DND-41 (cell line): Measurements from ENCODE around the gene ETNK2.

Experiments used
- ATAC-seq: fragments of 200-7000 bp; cut with Tn5 transposase; 3 replicates; pipeline ENCODE4 v1.9.1; 2021; ENCODE audit warnings: low read depth; ENCODE audit not compliant: insufficient read depth
- DNase-seq: peaks from one replicate; pipeline ENCODE4 v3.0.0-alpha.2; 2020
- H2AFZ ChIP-seq: 2 replicates; pipeline ENCODE4 v1.6.0; 2012; ENCODE audit warnings: low read depth, low read length
- H3K27ac ChIP-seq: 2 replicates; pipeline ENCODE4 v1.5.1; 2012; ENCODE audit warnings: low read length, inconsistent platforms
- H3K27me3 ChIP-seq: fragments of 200-600 bp; sonication (generic); 2 replicates; pipeline ENCODE4 v1.6.0; 2012; ENCODE audit warnings: low read length, mild to moderate bottlenecking, inconsistent platforms; ENCODE audit not compliant: insufficient read depth, poor library complexity
- H3K36me3 ChIP-seq: 2 replicates; pipeline ENCODE4 v1.5.1; 2012; ENCODE audit warnings: low read length, inconsistent platforms; ENCODE audit not compliant: insufficient read depth
- H3K4me1 ChIP-seq: 2 replicates; pipeline ENCODE4 v1.5.1; 2012; ENCODE audit warnings: mild to moderate bottlenecking, low read length; ENCODE audit not compliant: insufficient read depth
- H3K4me2 ChIP-seq: 2 replicates; pipeline ENCODE4 v1.6.0; 2012; ENCODE audit warnings: mild to moderate bottlenecking, moderate library complexity, low read length, inconsistent platforms; ENCODE audit not compliant: insufficient read depth
- H3K4me3 ChIP-seq, 2 experiments: fragments of 200-600 bp in 1 of 2; shearing (Covaris generic) in 1 of 2; 2 replicates each; pipeline ENCODE4 v1.5.1; 2012 to 2016; ENCODE audit warnings: inconsistent platforms in 2 of 2, low read length in 2 of 2, mild to moderate bottlenecking in 2 of 2, low read depth in 1 of 2, moderate library complexity in 1 of 2
- H3K79me2 ChIP-seq: 2 replicates; pipeline ENCODE4 v1.6.0; 2012; ENCODE audit warnings: low read length, inconsistent platforms; ENCODE audit not compliant: insufficient read depth
- H3K9ac ChIP-seq: 2 replicates; pipeline ENCODE4 v1.6.0; 2012; ENCODE audit warnings: low read depth, mild to moderate bottlenecking, inconsistent platforms, low read length, moderate library complexity
- H3K9me3 ChIP-seq: 2 replicates; pipeline ENCODE4 v1.5.1; 2012; ENCODE audit warnings: low read length, moderate library complexity, mild to moderate bottlenecking, inconsistent platforms; ENCODE audit not compliant: insufficient read depth, severe bottlenecking
- H4K20me1 ChIP-seq: 2 replicates; pipeline ENCODE4 v1.6.0; 2012; ENCODE audit warnings: low read length; ENCODE audit not compliant: insufficient read depth
- CTCF ChIP-seq: IDR thresholded peaks from 2 replicates; pipeline ENCODE4 v1.5.1; 2012; ENCODE audit warnings: borderline replicate concordance, low read length, moderate library complexity, mild to moderate bottlenecking; ENCODE audit not compliant: poor library complexity, severe bottlenecking; ENCODE audit errors: extremely low read depth
- EZH2 ChIP-seq: IDR thresholded peaks from 3 replicates; pipeline ENCODE4 v1.6.1; 2012; ENCODE audit warnings: borderline replicate concordance, low read depth, mild to moderate bottlenecking, moderate library complexity, low read length, inconsistent platforms; ENCODE audit not compliant: severe bottlenecking

ETNK2 gene

GRCh38 chr1:204150702-204151551 is 917 bp downstream of the ETNK2 start:
- no peaks in the 10 kb centered on the region for H3K79me2 ChIP-seq
- H3K27me3 ChIP-seq, result no peaks in the 10 kb centered on the region
- ATAC-seq (no peak), DNase-seq (no peak)
- TF ChIP-seq EZH2, result no peak
- no peak for TF ChIP-seq CTCF
- H2AFZ ChIP-seq, result no peak overlapping the region
- no peaks in the 10 kb centered on the region; the same call in 1 of the 2 replicates for H4K20me1 ChIP-seq
- no peaks in the 10 kb centered on the region for H3K9me3 ChIP-seq
- no peak overlapping the region for H3K27ac ChIP-seq
- no peak overlapping the region for H3K4me3 ChIP-seq
- H3K36me3 ChIP-seq, result no peaks in the 10 kb centered on the region
- H3K4me2 ChIP-seq, result no peak overlapping the region
- H3K9ac ChIP-seq, result no peak overlapping the region
- H3K4me1 ChIP-seq, result no peaks in the 10 kb centered on the region

- H4K20me1 ChIP-seq, result no peaks in the 10 kb centered on the region; the same call in 1 of the 2 replicates
- H3K79me2 ChIP-seq, result no peaks in the 10 kb centered on the region
- H2AFZ ChIP-seq, result no peak overlapping the region
- TF ChIP-seq CTCF (no peak), EZH2 (no peak)
- no peaks in the 10 kb centered on the region for H3K9me3 ChIP-seq
- H3K9ac ChIP-seq, result no peak overlapping the region
- no peaks in the 10 kb centered on the region for H3K4me1 ChIP-seq
- no peaks in the 10 kb centered on the region for H3K27me3 ChIP-seq
- no peaks in the 10 kb centered on the region for H3K36me3 ChIP-seq
- no peak overlapping the region for H3K4me3 ChIP-seq
- DNase-seq, result no peak
- ATAC-seq, result no peak
- H3K4me2 ChIP-seq, result no peak overlapping the region
- no peak overlapping the region for H3K27ac ChIP-seq
Measured at GRCh38 chr1:204149635-204150565, 1.9 kb downstream of the ETNK2 start.

GRCh38 chr1:204149107-204149506 is 2.7 kb downstream of the ETNK2 start:
- Histone ChIP-seq H3K27me3 (no peaks in the 10 kb centered on the region), H3K4me2 (no peak overlapping the region), H4K20me1 (no peaks in the 10 kb centered on the region; the same call in 1 of the 2 replicates), H3K4me3 (no peak overlapping the region), H3K9me3 (no peaks in the 10 kb centered on the region), H3K36me3 (no peaks in the 10 kb centered on the region), H3K9ac (no peak overlapping the region), H2AFZ (no peak overlapping the region), H3K27ac (no peak overlapping the region), H3K4me1 (no peaks in the 10 kb centered on the region), H3K79me2 (no peaks in the 10 kb centered on the region)
- ATAC-seq, result no peak
- no peak for TF ChIP-seq EZH2
- no peak for DNase-seq
